ENCODE measurements around the gene NTHL1. TPM values are rescaled to one million over a fixed set of nuclear protein-coding genes. Genes with fewer than 3 reads are reported as not detected.

The NTHL1 gene
- total and polyA plus RNA-seq, 9 of the 15 experiments (the other 6 are each of a cell fraction or from before 2014, with no cell fraction given), result 1.1 to 58.8 (median 17.6) TPM

GRCh38 chr16:1993731-1994131 is 53.9 kb downstream of the NTHL1 start (continued):
- no peak for TF ChIP-seq CEBPZ (IDR thresholded peaks at IDR 0.05; ENCODE audit: borderline replicate concordance, low read depth, low read length)
- no peak for TF ChIP-seq STAT5A (IDR thresholded peaks at IDR 0.05; ENCODE audit: borderline replicate concordance, low read length)
- TF ChIP-seq MCM5 (IDR thresholded peaks at IDR 0.05; ENCODE audit: low read depth), result no peak
- no peak for TF ChIP-seq HCFC1 (IDR thresholded peaks at IDR 0.05; ENCODE audit: low read depth, low read length)
- no peak for TF ChIP-seq ZNF408 (CRISPR knock-in tag; IDR thresholded peaks at IDR 0.05; ENCODE audit: low read depth)
- TF ChIP-seq NR4A1 (CRISPR knock-in tag; IDR thresholded peaks at IDR 0.05), result no peak
- TF ChIP-seq NR4A1 (tag; IDR thresholded peaks at IDR 0.05), result peak; percentile 87
- peak; percentile 53 for TF ChIP-seq CEBPB (tag; IDR thresholded peaks at IDR 0.05)
- no peak for TF ChIP-seq PTRF (tag; IDR thresholded peaks at IDR 0.05)
- 0 out of 2 replicates have a peak, but pooled peaks have one; percentile 34 for TF ChIP-seq HINFP (tag; conservative IDR thresholded peaks at IDR 0.05; ENCODE audit: low read depth)
- peak; percentile 69; the same call in 1 of the 2 replicates for TF ChIP-seq CEBPG (CRISPR knock-in tag; IDR thresholded peaks at IDR 0.05)
- TF ChIP-seq CEBPG (tag; conservative IDR thresholded peaks at IDR 0.05 in 1 of 2, IDR thresholded peaks at IDR 0.05 in 1 of 2), result peak in 1 of 2 experiments; percentile 55; a peak in 1 of 4 replicates
- no peak for TF ChIP-seq MXI1 (IDR thresholded peaks at IDR 0.05; ENCODE audit: low read depth, low read length)
- TF ChIP-seq FOXA3 (CRISPR knock-in tag; conservative IDR thresholded peaks at IDR 0.05 in 1 of 2, IDR thresholded peaks at IDR 0.05 in 1 of 2), result peak in 1 of 2 experiments; percentile 84; a peak in 2 of 4 replicates
- TF ChIP-seq SMAD4 (CRISPR knock-in tag; conservative IDR thresholded peaks at IDR 0.05), result peak; percentile 78
- no peak for TF ChIP-seq LEF1 (IDR thresholded peaks at IDR 0.05)
- TF ChIP-seq RREB1 (CRISPR knock-in tag; IDR thresholded peaks at IDR 0.05), result no peak
- TF ChIP-seq MTA3 (IDR thresholded peaks at IDR 0.05; ENCODE audit: borderline replicate concordance), result 0 out of 2 replicates have a peak, but pooled peaks have one; percentile 20
- no peak for TF ChIP-seq CBX1 (IDR thresholded peaks at IDR 0.05; ENCODE audit: low read depth)

All from K562 (cell line).